ENCODE data around the gene C13orf46.

Gene C13orf46

GRCh38 chr13:114015969-114016295 is 42.1 kb upstream of the C13orf46 start:
- no peak for ATAC-seq (replicated peaks; ENCODE audit: extremely low read depth, poor library complexity, severe bottlenecking)
- peaks cover 27% of the 10 kb centered on the region for H3K36me3 Mint-ChIP-seq (ENCODE audit: insufficient read depth)
- peak overlapping the region; percentile 50 for H3K4me3 Mint-ChIP-seq
- no peak for DNase-seq (ENCODE audit: low spot score in 2 of 2)
- H3K27me3 Mint-ChIP-seq, result no peaks in the 10 kb centered on the region
- H3K9me3 Mint-ChIP-seq, result no peaks in the 10 kb centered on the region
- H3K4me1 Mint-ChIP-seq, result peaks cover 3% of the 10 kb centered on the region
- H3K27ac Mint-ChIP-seq (ENCODE audit: low read depth), result peak overlapping the region; percentile 29

GRCh38 chr13:114015111-114015968 is 41.5 kb upstream of the C13orf46 start:
- Mint-ChIP-seq H3K36me3 (ENCODE audit: insufficient read depth) (peaks cover 25% of the 10 kb centered on the region), H3K9me3 (no peaks in the 10 kb centered on the region), H3K4me1 (peaks cover 6% of the 10 kb centered on the region), H3K4me3 (peak overlapping the region; percentile 50), H3K27me3 (no peaks in the 10 kb centered on the region), H3K27ac (ENCODE audit: low read depth) (peak overlapping the region; percentile 29)
- DNase-seq (ENCODE audit: low spot score in 2 of 2) (no peak), ATAC-seq (replicated peaks; ENCODE audit: extremely low read depth, poor library complexity, severe bottlenecking) (no peak)

GRCh38 chr13:114013952-114014629 is 40.2 kb upstream of the C13orf46 start:
- Mint-ChIP-seq H3K4me3 (no peak overlapping the region), H3K27me3 (no peaks in the 10 kb centered on the region), H3K9me3 (no peaks in the 10 kb centered on the region), H3K36me3 (ENCODE audit: insufficient read depth) (peaks cover 32% of the 10 kb centered on the region), H3K27ac (ENCODE audit: low read depth) (no peak overlapping the region), H3K4me1 (peaks cover 6% of the 10 kb centered on the region)
- DNase-seq (ENCODE audit: low spot score in 2 of 2) (no peak), ATAC-seq (replicated peaks; ENCODE audit: extremely low read depth, poor library complexity, severe bottlenecking) (no peak)

- no peak overlapping the region for H3K4me3 Mint-ChIP-seq
- ATAC-seq (replicated peaks; ENCODE audit: extremely low read depth, poor library complexity, severe bottlenecking) (no peak), DNase-seq (ENCODE audit: low spot score in 2 of 2) (no peak)
- H3K9me3 Mint-ChIP-seq, result no peaks in the 10 kb centered on the region
- peaks cover 31% of the 10 kb centered on the region for H3K36me3 Mint-ChIP-seq (ENCODE audit: insufficient read depth)
- H3K4me1 Mint-ChIP-seq, result peaks cover 6% of the 10 kb centered on the region
- no peaks in the 10 kb centered on the region for H3K27me3 Mint-ChIP-seq
- H3K27ac Mint-ChIP-seq (ENCODE audit: low read depth), result no peak overlapping the region
Observed at GRCh38 chr13:114013336-114013735, 39.5 kb upstream of the C13orf46 start.

GRCh38 chr13:114012921-114013320 is 39.0 kb upstream of the C13orf46 start:
- Mint-ChIP-seq H3K27ac (ENCODE audit: low read depth) (no peak overlapping the region), H3K27me3 (no peaks in the 10 kb centered on the region), H3K4me3 (no peak overlapping the region), H3K9me3 (no peaks in the 10 kb centered on the region), H3K4me1 (peaks cover 6% of the 10 kb centered on the region), H3K36me3 (ENCODE audit: insufficient read depth) (peaks cover 28% of the 10 kb centered on the region)
- DNase-seq (ENCODE audit: low spot score in 2 of 2) (no peak), ATAC-seq (replicated peaks; ENCODE audit: extremely low read depth, poor library complexity, severe bottlenecking) (no peak)

GRCh38 chr13:114012141-114012540 is 38.3 kb upstream of the C13orf46 start:
- Mint-ChIP-seq H3K4me1 (peaks cover 6% of the 10 kb centered on the region), H3K27me3 (no peaks in the 10 kb centered on the region), H3K36me3 (ENCODE audit: insufficient read depth) (peaks cover 28% of the 10 kb centered on the region), H3K4me3 (no peak overlapping the region), H3K9me3 (no peaks in the 10 kb centered on the region), H3K27ac (ENCODE audit: low read depth) (no peak overlapping the region)
- ATAC-seq (replicated peaks; ENCODE audit: extremely low read depth, poor library complexity, severe bottlenecking) (no peak), DNase-seq (ENCODE audit: low spot score in 2 of 2) (no peak)

GRCh38 chr13:114011226-114011625 is 37.4 kb upstream of the C13orf46 start:
- Mint-ChIP-seq H3K27ac (ENCODE audit: low read depth) (no peak overlapping the region), H3K27me3 (no peaks in the 10 kb centered on the region), H3K36me3 (ENCODE audit: insufficient read depth) (peaks cover 28% of the 10 kb centered on the region), H3K9me3 (no peaks in the 10 kb centered on the region), H3K4me1 (peaks cover 6% of the 10 kb centered on the region), H3K4me3 (peak overlapping the region; percentile 11)
- DNase-seq (ENCODE audit: low spot score in 2 of 2) (no peak), ATAC-seq (replicated peaks; ENCODE audit: extremely low read depth, poor library complexity, severe bottlenecking) (no peak)

GRCh38 chr13:114010401-114011101 is 36.7 kb upstream of the C13orf46 start:
- H3K4me3 Mint-ChIP-seq, result peak overlapping the region; percentile 11
- ATAC-seq (replicated peaks; ENCODE audit: extremely low read depth, poor library complexity, severe bottlenecking), result no peak
- H3K4me1 Mint-ChIP-seq, result peaks cover 6% of the 10 kb centered on the region
- no peaks in the 10 kb centered on the region for H3K27me3 Mint-ChIP-seq
- no peaks in the 10 kb centered on the region for H3K9me3 Mint-ChIP-seq
- no peak for DNase-seq (ENCODE audit: low spot score in 2 of 2)
- no peak overlapping the region for H3K27ac Mint-ChIP-seq (ENCODE audit: low read depth)
- peaks cover 28% of the 10 kb centered on the region for H3K36me3 Mint-ChIP-seq (ENCODE audit: insufficient read depth)

GRCh38 chr13:114009590-114010400 is 35.9 kb upstream of the C13orf46 start:
- no peak for ATAC-seq (replicated peaks; ENCODE audit: extremely low read depth, poor library complexity, severe bottlenecking)
- no peak for DNase-seq (ENCODE audit: low spot score in 2 of 2)
- Mint-ChIP-seq H3K9me3 (no peaks in the 10 kb centered on the region), H3K4me3 (no peak overlapping the region), H3K27ac (ENCODE audit: low read depth) (no peak overlapping the region), H3K36me3 (ENCODE audit: insufficient read depth) (peaks cover 34% of the 10 kb centered on the region), H3K4me1 (peaks cover 9% of the 10 kb centered on the region), H3K27me3 (no peaks in the 10 kb centered on the region)

- peaks cover 14% of the 10 kb centered on the region for H3K4me1 Mint-ChIP-seq
- ATAC-seq (replicated peaks; ENCODE audit: extremely low read depth, poor library complexity, severe bottlenecking) (no peak), DNase-seq (ENCODE audit: low spot score in 2 of 2) (no peak)
- H3K27ac Mint-ChIP-seq (ENCODE audit: low read depth), result peak overlapping the region; percentile 49
- H3K9me3 Mint-ChIP-seq, result no peaks in the 10 kb centered on the region
- no peaks in the 10 kb centered on the region for H3K27me3 Mint-ChIP-seq
- no peak overlapping the region for H3K4me3 Mint-ChIP-seq
- H3K36me3 Mint-ChIP-seq (ENCODE audit: insufficient read depth), result peaks cover 36% of the 10 kb centered on the region
Observed at GRCh38 chr13:114008964-114009589, 35.2 kb upstream of the C13orf46 start.

- DNase-seq (ENCODE audit: low spot score in 2 of 2), result no peak
- no peaks in the 10 kb centered on the region for H3K27me3 Mint-ChIP-seq
- ATAC-seq (replicated peaks; ENCODE audit: extremely low read depth, poor library complexity, severe bottlenecking), result no peak
- H3K27ac Mint-ChIP-seq (ENCODE audit: low read depth), result no peak overlapping the region
- no peaks in the 10 kb centered on the region for H3K9me3 Mint-ChIP-seq
- H3K4me1 Mint-ChIP-seq, result peaks cover 14% of the 10 kb centered on the region
- no peak overlapping the region for H3K4me3 Mint-ChIP-seq
- H3K36me3 Mint-ChIP-seq (ENCODE audit: insufficient read depth), result peaks cover 41% of the 10 kb centered on the region
Observed at GRCh38 chr13:114007566-114007965, 33.7 kb upstream of the C13orf46 start.
